Measurements from ENCODE around the gene DGCR2. TPM values are rescaled to one million over a fixed set of nuclear protein-coding genes. Genes with fewer than 3 reads are reported as not detected.
"Not testable (repeated sequence)": the region's sequence is repeated elsewhere in the genome, so short reads cannot be mapped to it uniquely, and the experiment has no call there.

DGCR2 gene
- total RNA-seq, 1 experiment from 2014 or later = 26.5 TPM

DNA sequence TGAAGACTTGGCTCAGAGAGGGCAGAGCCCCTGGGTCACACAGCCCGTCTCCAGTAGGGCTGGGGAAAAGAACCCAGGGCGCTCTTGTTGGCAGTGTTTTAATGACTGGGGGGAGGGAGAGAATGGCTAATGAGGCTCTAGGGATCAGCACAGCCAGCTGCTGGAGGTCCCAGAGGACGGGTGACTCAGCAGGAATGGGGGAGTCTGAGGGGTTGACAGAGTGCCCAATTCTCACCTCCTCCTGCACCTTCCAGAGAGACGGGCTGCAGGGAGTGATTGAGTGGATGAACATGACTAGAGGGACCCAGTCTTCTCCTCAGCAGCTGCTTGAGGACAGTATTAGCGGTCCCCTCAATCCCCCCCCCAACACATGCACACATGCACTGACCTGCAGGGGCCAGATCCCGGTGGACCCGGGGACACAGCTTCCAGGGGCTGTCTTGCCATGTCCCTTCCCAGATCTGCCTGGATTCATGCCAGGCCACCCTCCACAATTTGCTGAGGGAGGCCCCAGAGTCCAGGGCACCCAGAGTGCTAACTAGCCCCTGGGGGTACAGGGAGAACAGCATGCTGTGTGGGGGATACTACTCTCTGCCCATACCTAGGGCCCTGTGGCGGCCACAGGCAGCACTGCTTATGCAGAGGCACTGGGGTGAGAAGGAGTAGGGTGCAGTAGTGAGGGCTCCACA lies 94.7 kb downstream of the DGCR2 start:
- H3K27me3 ChIP-seq, H3K36me3 ChIP-seq, H3K4me3 ChIP-seq, H3K9me3 ChIP-seq, DNase-seq: not testable (repeated sequence)

GRCh38 chr22:19026080-19026479 lies 96.1 kb downstream of the DGCR2 start:
- H3K9me3 ChIP-seq, H3K4me3 ChIP-seq, DNase-seq, H3K27me3 ChIP-seq, H3K36me3 ChIP-seq: not testable (repeated sequence)

- H3K4me3 ChIP-seq, DNase-seq, H3K9me3 ChIP-seq, H3K36me3 ChIP-seq, H3K27me3 ChIP-seq: not testable (repeated sequence)
Measured at GRCh38 chr22:19024956-19025489, 97.2 kb downstream of the DGCR2 start.

DNA sequence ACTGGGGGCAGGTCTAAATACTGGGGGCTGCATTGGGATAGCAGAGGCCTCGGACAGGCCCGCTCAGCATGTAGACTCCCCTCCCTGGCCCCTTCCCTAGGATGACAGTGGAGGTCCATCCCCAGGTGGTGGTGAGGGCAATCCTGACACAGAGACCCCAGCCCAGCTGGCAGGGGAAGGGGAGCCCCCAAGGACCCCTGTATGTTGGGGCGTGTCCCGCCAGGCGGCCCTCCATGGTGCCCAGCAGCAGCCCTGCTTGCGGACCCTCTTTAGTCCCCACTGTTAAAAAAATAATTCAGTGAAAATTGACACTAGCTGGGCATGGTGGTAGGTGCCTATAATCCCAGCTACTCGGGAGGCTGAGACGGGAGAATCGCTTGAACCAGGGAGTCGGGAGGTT lies 98.3 kb downstream of the DGCR2 start:
- not testable (repeated sequence) for H3K36me3 ChIP-seq, DNase-seq, H3K27me3 ChIP-seq, H3K9me3 ChIP-seq, H3K4me3 ChIP-seq

DNA sequence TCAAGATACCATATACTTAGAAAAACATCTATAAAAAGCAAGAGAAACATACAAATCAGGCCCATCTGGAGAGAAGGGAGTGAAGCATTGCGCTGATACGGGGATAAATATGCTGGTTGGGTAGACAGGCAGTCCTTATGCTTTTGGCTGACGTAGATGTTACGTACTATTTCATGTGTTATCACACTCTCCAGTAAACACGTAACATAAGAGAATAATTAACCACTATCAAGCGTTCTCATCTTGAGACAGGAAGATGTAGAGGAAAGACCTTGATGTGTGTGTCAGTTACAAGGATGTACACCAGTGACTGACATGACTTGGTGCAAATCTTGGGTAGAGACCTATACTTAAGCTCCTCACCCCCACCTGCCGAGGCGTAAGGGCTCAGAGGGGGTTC lies 99.5 kb downstream of the DGCR2 start:
- no peaks in the 10 kb centered on the region for H3K9me3 ChIP-seq
- no peaks in the 10 kb centered on the region for H3K36me3 ChIP-seq
- H3K27me3 ChIP-seq = peaks cover 6% of the 10 kb centered on the region; the same call in 1 of the 2 replicates
- no peak for DNase-seq
- no peak overlapping the region for H3K4me3 ChIP-seq

GRCh38 chr22:19019679-19020032 lies 102.6 kb downstream of the DGCR2 start:
- DNase-seq = no peak
- H3K36me3 ChIP-seq = no peaks in the 10 kb centered on the region
- H3K27me3 ChIP-seq = peaks cover 6% of the 10 kb centered on the region; the same call in 1 of the 2 replicates
- no peaks in the 10 kb centered on the region for H3K9me3 ChIP-seq
- H3K4me3 ChIP-seq = no peak overlapping the region

DNA sequence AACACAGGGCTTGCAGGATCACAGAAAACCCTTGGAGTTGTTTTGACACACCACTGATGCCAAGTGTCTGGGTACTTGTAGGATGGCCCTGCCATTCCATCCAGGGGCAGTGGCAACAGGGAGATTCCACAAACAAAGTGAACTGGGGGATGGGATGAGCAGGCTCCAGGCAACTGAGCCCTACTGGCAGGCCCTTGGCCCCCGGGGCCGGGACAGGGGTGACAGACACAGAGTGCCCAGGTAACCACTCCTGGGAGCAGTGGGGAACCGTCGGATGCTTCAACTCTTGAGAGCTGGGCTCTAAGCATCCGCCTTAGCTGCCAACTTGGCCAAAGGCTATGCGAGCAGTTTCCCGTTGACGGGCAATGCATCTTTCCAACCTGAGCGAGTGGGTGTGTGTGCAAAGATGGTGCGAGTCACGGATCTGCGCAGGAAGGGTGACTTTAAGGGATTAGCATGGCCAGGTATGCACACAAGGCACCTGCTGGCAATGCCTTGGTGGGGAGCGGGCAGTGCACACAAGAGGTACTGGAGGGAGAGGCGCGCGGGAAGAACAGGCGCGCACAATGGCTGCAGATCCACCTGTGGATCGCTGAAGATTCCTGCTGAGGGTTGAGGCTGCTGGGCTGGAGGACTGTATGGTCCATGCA lies 103.1 kb downstream of the DGCR2 start:
- no peak overlapping the region for H3K4me3 ChIP-seq
- DNase-seq = no peak
- peaks cover 6% of the 10 kb centered on the region; the same call in 1 of the 2 replicates for H3K27me3 ChIP-seq
- no peaks in the 10 kb centered on the region for H3K36me3 ChIP-seq
- H3K9me3 ChIP-seq = no peaks in the 10 kb centered on the region

DNA sequence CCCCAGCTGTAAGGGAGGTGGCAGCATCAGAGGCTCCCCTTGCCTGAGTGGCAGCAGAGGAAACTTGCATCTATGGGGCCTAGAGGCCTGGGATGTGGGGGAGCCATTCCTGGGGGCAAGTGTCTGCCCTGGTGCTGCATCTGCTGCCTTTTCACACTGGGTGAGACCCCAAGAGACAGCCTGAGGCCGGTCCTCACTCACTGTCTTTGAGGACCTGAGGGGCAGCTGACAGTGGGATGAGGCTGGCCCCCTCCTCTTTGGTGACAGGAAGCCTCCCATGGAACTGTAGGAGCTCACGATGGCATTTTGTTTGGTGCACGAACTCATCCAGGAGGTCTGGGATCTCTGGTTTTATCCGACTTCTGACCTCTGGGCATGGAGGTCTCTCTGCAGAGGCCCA lies 104.0 kb downstream of the DGCR2 start:
- no peak for DNase-seq
- H3K9me3 ChIP-seq = no peaks in the 10 kb centered on the region
- H3K4me3 ChIP-seq = no peak overlapping the region
- H3K27me3 ChIP-seq = peaks cover 6% of the 10 kb centered on the region; the same call in 1 of the 2 replicates
- no peaks in the 10 kb centered on the region for H3K36me3 ChIP-seq

DNA sequence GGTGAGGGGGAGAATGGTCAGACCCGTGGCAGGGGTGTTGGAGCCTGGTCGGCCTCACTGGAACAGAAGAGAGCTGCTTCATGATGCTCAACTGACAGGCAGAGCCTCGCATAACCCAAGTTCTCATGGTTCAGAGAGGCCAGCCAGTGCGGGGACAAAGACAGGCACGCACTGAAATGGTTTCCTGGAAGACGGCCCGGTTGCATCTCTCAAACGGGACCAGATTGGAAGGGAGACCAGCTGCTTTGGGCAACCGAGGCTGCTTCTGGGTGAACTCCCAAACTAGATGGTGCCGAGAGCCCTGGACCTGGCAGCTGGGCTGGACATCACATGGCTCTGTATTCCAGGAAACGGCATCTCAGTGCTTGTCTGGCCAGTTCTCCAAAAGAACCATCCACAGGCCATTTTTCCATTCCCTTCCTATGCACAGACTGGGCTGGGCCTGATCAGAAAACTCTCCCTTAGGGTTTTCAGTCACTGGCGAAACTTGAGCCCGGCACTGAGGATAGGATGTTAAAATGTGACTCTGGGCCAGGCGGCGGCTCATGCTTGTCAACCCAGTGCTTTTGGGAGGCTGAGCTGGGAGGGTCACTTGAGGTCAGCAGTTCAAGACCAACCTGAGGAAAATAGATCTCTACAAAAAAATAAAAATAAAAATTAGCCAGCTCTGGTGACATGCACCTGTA lies 106.0 kb downstream of the DGCR2 start:
- H3K9me3 ChIP-seq = no peaks in the 10 kb centered on the region
- H3K36me3 ChIP-seq = no peaks in the 10 kb centered on the region
- no peak overlapping the region for H3K4me3 ChIP-seq
- no peak for DNase-seq
- 0 out of 2 replicates have a peak, but pooled peaks cover 2% of the 10 kb centered on the region for H3K27me3 ChIP-seq

GRCh38 chr22:19014886-19015285 lies 107.3 kb downstream of the DGCR2 start:
- no peak for DNase-seq
- H3K9me3 ChIP-seq = no peaks in the 10 kb centered on the region
- no peaks in the 10 kb centered on the region for H3K36me3 ChIP-seq
- H3K27me3 ChIP-seq = 0 out of 2 replicates have a peak, but pooled peaks cover 2% of the 10 kb centered on the region
- no peak overlapping the region for H3K4me3 ChIP-seq

- H3K9me3 ChIP-seq, H3K4me3 ChIP-seq, DNase-seq, H3K27me3 ChIP-seq, H3K36me3 ChIP-seq: not testable (repeated sequence)
Measured at GRCh38 chr22:19013881-19014598, 108.2 kb downstream of the DGCR2 start.

DNA sequence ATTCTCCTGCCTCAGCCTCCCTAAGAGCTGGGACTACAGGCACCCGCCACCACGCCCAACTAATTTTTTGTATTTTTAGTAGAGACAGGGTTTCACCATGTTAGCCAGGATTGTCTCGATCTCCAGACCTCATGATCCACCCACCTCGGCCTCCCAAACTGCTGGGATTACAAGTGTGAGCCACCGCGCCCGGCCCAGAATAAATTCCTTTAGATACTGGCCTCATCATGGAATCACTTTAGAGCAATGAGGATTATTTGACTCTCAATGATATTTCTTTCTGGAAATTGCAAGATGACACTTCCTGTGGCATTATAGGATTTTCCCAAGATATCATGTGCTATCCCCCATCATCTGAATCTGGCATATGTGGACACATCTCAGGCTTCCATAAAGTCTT lies 108.8 kb downstream of the DGCR2 start:
- H3K9me3 ChIP-seq, DNase-seq, H3K4me3 ChIP-seq, H3K36me3 ChIP-seq, H3K27me3 ChIP-seq: not testable (repeated sequence)

GRCh38 chr22:19012308-19012986 lies 109.8 kb downstream of the DGCR2 start:
- DNase-seq = no peak
- H3K27me3 ChIP-seq = no peaks in the 10 kb centered on the region
- H3K36me3 ChIP-seq = no peaks in the 10 kb centered on the region
- H3K9me3 ChIP-seq = no peaks in the 10 kb centered on the region
- no peak overlapping the region for H3K4me3 ChIP-seq

- not testable (repeated sequence) for H3K36me3 ChIP-seq, H3K27me3 ChIP-seq
Measured at GRCh38 chr22:19011611-19012010, 110.6 kb downstream of the DGCR2 start.

DNA sequence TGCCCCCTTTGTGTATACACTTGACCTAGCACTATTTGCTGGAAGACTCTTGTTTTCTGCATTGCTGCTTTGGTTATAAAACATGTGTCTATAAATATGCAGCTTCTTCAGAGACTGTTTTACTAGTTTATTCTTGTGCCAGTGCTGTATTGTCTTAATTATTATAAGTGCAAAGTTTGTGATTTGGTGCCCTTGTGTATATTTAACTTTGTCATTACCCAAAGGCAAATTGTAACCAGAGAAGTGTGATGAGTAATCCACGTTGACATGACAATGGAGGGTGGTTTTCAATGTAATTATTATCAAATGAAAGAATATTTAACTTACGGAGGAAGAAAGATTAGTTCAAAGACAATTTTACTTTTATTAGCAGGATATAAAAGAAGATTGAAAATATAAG lies 111.1 kb downstream of the DGCR2 start:
- H3K4me3 ChIP-seq = no peak overlapping the region
- H3K9me3 ChIP-seq = no peaks in the 10 kb centered on the region
- H3K36me3 ChIP-seq = no peaks in the 10 kb centered on the region
- no peak for DNase-seq
- peaks cover 6% of the 10 kb centered on the region; the same call in 1 of the 2 replicates for H3K27me3 ChIP-seq

More at GRCh38 chr22:19011611-19012010, 110.6 kb downstream of the DGCR2 start:
- not testable (repeated sequence) for DNase-seq, H3K4me3 ChIP-seq, H3K9me3 ChIP-seq

- Histone ChIP-seq H3K4me3 (no peak overlapping the region), H3K36me3 (no peaks in the 10 kb centered on the region), H3K9me3 (no peaks in the 10 kb centered on the region), H3K27me3 (peaks cover 14% of the 10 kb centered on the region)
- DNase-seq = no peak
Measured at GRCh38 chr22:19005905-19006304, 116.3 kb downstream of the DGCR2 start.

Data from MG63 (cell line).